Umbilical cord (tissue), 2 donors: ENCODE measurements around the gene LGALS1. TPM values are rescaled to one million over a fixed set of nuclear protein-coding genes. Genes with fewer than 3 reads are reported as not detected.

Experiments
- DNase-seq: peaks from one replicate; pipeline ENCODE4 v3.0.0-alpha.2; 2015; ENCODE audit warnings: low spot score
- total RNA-seq: library from RNA; depleted of rRNA; stranded (reverse); fragments of >200 nt; gene quantifications from one replicate; pipeline ENCODE4 v1.2.3, GENCODE V29; 2014; ENCODE audit warnings: low replicate concordance; ENCODE audit not compliant: insufficient read depth

Gene LGALS1
- total RNA-seq, 1 donor from 2014 or later = 1,243 TPM

GRCh38 chr22:37661160-37661924 is 14.1 kb upstream of the LGALS1 start:
- DNase-seq = peak; percentile 85

GRCh38 chr22:37662039-37662438 is 13.4 kb upstream of the LGALS1 start:
- no peak for DNase-seq

GRCh38 chr22:37663521-37664140 is 11.8 kb upstream of the LGALS1 start:
- peak; percentile 58 for DNase-seq

GRCh38 chr22:37664249-37665101 is 11.0 kb upstream of the LGALS1 start:
- DNase-seq = no peak

GRCh38 chr22:37665487-37665886 is 9.9 kb upstream of the LGALS1 start:
- DNase-seq = no peak

GRCh38 chr22:37669586-37669985 is 5.8 kb upstream of the LGALS1 start:
- DNase-seq = no peak

GRCh38 chr22:37672206-37672919 is 3.1 kb upstream of the LGALS1 start:
- DNase-seq = no peak

- no peak for DNase-seq
Observed at GRCh38 chr22:37672920-37673455, 2.4 kb upstream of the LGALS1 start.

GRCh38 chr22:37674248-37674647 is 1.2 kb upstream of the LGALS1 start:
- DNase-seq = no peak

- peak; percentile 41 for DNase-seq
Observed at GRCh38 chr22:37675930-37676735, 697 bp downstream of the LGALS1 start.

GRCh38 chr22:37676736-37677492 is 1.5 kb downstream of the LGALS1 start:
- DNase-seq = peak; percentile 95

GRCh38 chr22:37677493-37677974 is 2.1 kb downstream of the LGALS1 start:
- no peak for DNase-seq

- DNase-seq = no peak
Observed at GRCh38 chr22:37678372-37678771, 2.9 kb downstream of the LGALS1 start.

- DNase-seq = no peak
Observed at GRCh38 chr22:37679670-37680069, 4.2 kb downstream of the LGALS1 start.

- DNase-seq = no peak
Observed at GRCh38 chr22:37680191-37680851, 4.9 kb downstream of the LGALS1 start.

- DNase-seq = no peak
Observed at GRCh38 chr22:37681001-37681424, 5.6 kb downstream of the LGALS1 start.

GRCh38 chr22:37681556-37682049 is 6.2 kb downstream of the LGALS1 start:
- peak; percentile 71 for DNase-seq

- DNase-seq = no peak
Observed at GRCh38 chr22:37684803-37685615, 9.6 kb downstream of the LGALS1 start.
